NCI-H1417 (cell line): ENCODE measurements around the gene PIGL.
"Not testable (repeated sequence)": the region's sequence is repeated elsewhere in the genome, so short reads cannot be mapped to it uniquely, and the experiment has no call there.

Experiments used
- DNase-seq, 3 experiments: peaks; one replicate each; lab custom pipeline; 2025; lab: John Stamatoyannopoulos, UW

Gene PIGL

DNA sequence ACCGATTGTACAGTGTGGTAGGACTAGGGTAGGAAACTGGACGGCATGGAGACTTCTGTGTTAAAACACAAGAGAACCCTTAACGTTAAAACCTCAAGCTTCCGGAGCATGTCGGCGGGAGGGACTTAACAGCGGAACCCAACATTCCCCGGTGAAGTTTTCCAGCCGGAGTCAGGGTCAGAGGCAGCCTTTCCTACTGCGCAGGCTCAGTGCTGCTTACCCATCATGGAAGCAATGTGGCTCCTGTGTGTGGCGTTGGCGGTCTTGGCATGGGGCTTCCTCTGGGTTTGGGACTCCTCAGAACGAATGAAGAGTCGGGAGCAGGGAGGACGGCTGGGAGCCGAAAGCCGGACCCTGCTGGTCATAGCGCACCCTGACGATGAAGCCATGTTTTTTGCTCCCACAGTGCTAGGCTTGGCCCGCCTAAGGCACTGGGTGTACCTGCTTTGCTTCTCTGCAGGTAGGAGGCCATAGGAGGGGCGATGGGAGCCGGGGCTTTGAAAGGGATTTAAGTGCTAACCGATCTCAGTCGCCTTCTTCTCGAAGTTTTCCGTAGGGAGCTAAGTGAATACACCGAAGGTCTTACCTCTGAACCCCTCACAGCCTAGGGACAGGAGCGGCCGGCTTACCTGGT lies at the start of gene PIGL:
TSS of gene PIGL (plus strand) at position 209 of the 634 bp plus-strand sequence. CDS start at position 226, 17 bp downstream.
- peak; percentile 82 to 93 (median 85) for DNase-seq

DNA sequence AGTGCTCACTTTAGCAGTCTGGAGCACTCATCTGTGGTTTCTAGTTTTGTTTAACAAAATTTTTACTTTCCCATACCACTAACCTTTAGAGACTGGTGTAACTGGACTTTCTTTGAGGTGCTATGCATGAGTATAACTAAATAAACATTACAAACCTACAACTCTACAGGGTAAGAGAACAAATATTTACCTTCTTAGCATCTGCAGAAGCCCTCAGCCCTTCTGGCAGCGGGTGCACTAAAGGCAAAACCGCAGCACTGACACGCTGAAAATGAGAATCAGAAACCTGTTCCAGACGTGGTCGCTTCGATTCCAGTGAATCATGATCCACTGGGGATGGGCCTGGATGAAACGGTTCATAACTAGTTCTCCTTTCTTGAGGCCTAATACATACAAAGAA lies 45.4 kb upstream of the PIGL start:
- peak; percentile 7 to 70 (median 20) for DNase-seq

DNA sequence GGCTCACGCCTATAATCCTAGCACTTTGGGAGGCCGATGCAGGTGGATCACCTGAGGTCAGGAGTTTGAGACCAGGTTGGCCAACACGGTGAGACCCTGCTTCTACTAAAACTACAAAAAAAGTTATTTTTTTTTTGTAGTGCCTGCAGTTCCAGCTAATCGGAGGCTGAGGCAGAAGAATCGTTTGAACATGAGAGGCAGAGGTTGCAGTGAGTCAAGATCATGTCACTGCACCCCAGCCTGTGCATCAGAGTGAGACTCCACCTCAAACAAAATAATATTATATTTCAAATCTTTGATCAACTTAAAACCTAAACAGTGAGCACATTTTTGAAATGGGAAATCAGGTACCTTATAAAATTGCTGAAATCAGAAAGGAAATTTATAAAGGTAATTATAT lies 38.2 kb upstream of the PIGL start:
- DNase-seq, result no peak

DNA sequence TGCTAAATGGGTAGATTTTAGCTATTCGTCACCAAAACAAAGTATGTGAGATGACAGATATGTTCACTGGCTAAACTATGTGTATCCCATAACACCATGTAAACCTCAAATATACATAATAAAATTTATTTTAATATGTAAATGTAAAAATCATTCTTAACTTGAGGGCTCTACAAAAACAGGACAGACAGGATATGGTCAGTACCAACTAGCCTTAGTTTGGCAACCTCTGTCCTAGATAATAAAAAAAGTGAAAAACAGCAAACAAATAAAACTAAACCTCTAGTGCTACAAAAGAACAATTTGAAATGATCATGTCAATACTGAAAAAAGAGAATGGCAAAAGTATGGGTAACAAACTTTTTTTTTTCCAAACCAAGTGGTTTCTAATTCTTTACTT lies 35.4 kb upstream of the PIGL start:
- no peak for DNase-seq

DNA sequence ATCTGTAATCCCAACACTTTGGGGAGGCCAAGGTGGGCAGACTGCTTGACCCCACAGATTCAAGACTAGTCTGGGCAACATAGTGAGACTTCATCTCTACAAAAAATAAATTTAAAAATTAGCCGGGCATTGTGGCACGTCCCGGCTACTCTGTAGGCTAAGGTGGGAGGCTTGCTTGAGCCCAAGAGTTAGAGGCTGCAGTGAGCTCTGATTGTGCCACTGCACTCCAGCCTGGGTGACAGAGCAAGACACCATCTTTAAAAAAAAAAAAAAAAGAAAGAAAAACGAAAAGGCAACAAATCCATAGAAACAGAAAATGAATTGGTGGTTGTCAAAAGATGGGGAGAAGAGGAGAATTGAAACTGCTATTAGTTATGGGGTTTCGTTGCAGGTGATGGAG lies 29.4 kb upstream of the PIGL start:
- DNase-seq, result no peak

DNA sequence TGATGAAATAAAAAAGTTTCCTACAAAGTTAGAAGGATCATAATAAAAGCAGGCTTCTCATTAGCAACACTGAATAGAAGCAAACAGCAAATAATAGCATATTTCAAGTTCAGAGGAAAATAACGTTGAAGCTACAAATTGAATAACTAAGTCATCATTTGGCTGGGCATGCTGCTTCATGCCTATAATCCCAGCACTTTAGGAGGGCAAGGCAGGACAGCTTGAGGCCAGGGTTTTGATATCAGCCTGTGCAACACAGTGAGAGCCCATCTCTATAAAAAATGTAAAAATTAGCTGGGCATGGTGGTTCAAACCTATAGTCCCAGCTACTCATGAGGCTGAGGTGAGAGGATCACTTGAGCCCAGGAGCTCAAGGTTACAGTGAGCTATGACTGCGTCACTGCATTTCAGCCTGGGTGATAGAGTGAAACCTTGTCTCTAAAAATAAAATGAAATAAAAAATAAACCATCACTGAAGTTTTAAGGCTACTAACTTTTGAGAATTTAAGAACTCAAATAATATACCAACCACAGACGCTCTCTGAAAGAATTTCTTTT lies 27.1 kb upstream of the PIGL start:
- no peak for DNase-seq

DNA sequence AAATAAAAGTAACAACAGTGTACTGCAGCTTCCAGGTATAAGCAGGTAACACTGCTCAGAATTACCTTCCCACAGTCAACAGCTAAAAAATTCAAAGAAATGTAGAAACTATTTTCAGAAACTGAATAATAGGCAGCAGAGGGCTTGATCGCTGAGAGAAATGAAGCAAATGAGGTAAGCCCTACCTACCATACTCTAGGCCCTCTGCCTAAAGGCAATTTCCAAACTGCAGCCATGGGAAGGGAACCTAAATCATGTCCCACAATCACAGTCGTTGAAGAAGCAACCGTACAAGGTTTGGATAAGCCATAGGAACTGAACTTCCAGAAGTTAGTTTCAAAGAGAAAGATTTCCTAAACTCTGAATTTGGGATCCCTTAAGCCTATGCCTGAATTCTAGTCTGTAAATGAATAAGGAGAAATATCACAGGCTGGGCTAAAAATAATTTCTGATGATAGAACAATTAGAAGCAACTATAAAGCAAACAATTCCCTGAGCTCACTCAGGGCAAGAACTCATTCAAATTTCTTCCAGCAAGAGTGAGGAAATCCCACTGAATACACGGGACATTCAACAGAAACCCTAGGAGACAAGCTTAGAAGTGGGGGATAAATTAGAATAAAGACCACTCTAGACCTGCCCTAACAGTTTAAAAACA lies 26.2 kb upstream of the PIGL start:
- DNase-seq, result no peak

DNA sequence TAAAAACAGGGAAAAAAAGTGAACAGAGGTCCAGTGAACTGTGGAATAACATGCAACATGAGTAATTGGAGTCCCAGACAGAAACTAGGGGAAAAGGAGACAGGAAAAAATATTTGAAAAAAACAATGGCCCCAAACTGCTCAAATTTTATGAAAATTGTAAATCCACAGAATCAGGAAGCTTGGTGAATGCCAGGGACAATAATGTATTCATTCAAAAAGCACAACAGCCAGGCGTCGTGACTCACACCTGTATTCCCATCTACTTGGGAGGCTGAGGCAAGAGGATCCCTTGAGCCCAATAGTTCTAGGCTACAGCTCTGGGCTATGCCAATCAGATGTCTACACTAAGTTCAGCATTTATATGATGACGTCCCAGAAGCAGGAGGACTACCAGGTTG lies 25.4 kb upstream of the PIGL start:
- DNase-seq, result no peak

DNA sequence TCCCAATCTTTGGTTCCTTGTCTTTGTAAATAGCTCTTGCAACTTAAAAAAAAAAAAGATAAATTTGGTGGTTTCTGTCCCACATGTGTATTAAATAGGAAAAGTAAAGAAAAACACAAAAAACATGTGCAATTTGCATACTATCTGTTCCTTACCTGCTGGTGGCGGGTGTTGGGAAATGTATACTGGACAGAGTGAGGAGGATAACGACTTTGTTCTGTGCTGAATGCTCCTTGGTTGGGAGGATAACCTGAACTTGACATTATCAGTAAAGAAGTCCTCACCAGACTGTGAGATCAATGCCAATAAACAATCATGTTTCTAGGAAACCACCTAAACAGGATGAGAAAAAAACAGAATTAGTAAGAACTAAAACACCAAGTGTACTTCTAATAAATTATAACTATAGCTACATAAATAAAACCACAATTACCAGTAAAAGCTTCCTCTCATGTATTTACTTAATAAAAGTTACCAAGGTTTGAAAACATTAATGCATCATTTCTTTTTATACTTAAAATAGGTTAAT lies 22.6 kb upstream of the PIGL start:
- DNase-seq, result not testable (repeated sequence)

DNA sequence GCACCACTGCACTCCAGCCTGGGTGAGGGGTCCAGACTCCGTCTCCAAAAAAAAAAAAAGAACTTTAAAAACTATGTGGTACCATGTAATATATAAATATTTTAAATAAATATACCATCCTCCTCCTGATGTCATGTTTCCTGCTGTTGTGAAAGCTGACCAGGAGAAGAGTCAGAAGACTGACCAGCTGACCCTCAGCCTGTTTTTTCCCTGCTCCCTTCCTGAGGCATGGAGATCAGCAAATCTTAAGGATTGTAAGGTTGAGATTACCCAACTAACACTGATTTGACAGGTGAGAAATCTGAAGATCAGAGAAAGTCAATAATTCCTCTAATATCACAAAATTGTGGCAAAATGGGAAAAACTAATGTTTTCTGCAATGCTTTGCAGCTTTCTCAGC lies 19.7 kb upstream of the PIGL start:
- no peak for DNase-seq

DNA sequence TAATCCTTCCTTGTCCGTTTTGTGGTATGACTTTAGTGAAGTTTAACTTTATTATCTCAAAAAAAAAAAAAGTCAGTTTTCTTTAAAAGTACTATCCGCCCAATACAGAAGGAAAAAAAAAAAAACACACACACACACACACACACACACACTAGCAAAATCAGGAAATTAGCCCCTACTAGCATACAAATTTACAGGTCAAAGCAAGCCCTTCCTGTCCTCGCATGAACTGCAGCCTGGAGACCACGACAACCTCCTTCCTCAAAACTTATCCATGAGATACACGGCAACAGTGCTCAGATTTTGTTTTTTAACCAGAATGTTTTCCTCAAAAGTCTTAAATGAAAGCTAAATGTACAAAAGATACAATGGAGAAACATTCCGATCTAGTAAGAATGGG lies 17.9 kb upstream of the PIGL start:
- DNase-seq, result no peak

DNA sequence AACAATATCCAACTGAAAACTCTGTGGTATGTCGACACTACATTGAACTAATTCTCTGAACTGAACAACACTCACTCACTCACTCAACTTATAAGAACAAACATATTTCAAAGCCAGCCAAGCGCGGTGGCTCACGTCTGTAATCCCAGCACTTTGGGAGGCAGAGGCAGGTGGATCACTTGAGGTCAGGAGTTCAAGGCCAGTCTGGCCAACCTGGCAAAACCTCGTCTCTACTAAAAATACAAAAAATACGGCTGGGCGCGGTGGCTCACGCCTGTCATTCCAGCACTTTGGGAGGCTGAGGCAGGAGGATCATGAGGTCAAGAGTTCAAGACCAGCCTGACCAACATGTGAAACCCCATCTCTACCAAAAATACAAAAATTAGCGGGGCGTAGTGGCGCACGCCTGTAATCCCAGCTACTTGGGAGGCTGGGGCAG lies 15.3 kb upstream of the PIGL start:
- not testable (repeated sequence) for DNase-seq

DNA sequence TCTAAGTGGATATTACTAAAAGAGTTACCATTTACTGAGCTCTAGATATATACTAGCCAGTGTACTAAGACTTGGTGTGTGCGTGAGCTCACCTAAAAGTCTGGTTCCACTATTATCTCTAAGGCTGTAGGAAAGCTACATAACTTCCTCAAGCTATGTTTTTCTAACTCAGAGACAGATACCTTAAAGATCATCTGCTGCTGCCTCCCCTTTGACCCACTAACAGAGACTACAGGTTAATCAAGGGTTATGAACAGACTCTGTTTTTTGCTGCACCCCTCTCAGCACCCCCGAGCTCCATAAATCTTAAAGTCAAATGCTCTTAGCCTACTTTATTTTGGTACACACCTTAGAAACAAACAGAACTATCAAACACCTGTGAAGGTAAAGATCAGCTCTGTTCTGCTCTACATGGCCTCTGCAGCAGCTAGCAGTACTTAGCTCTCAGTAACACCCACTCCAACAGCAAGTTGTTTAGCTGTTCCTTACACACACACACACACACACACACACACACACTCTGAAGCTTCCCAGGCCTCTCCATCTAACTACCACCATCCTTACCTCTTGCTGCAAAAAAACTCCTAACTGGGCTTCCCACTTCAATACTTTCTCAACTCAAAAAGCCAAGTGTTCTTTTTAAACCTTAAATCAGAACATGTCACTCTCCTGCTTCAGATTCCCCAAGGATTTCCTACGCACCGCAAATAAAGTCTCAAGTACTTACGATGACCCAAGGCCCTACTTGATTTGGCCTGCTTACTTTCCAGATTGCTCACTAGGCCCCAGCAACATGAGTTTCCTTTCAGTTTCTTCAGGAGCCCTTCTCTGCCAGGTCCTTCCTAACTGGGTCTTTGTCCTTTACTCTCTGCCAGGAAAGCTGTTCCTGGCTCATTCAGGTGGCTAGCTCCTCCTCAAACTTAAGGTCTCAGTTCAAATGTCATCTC lies 14.2 kb upstream of the PIGL start:
- not testable (repeated sequence) for DNase-seq

DNA sequence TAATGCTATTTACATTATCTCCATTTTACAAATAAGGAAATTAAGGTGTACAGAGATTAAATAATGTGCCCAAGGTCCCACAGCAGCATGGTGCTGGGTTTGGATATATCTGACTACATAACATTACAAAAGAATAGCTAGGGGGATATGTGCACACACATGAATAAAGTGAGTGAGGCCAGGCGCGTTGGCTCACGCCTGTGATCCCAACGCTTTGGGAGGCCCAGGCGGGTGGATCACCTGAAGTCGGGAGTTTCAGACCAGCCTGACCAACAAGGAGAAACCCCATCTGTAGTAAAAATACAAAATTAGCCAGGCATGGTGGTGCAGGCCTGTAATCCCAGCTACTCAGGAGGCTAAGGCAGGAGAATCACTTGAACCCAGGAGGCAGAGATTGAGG lies 12.2 kb upstream of the PIGL start:
- not testable (repeated sequence) for DNase-seq

DNA sequence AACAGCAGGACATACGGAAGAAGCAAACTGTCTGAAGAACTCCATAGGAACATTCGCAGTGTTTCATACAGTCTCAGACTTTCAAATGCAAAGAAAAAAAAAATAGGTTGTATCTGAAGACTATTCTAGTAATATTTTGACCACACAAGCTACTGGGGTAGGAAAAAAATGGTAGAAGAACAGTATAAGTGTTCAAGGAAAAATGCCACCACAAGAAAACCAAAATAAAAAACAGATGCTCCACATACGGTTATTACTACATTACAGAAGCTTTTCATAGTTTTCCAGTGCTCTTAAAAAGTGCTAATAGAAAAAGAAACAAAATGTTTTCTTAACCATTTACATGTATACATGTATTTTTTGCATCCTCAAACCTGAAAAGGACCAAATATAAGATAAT lies 5.4 kb upstream of the PIGL start:
- no peak for DNase-seq

DNA sequence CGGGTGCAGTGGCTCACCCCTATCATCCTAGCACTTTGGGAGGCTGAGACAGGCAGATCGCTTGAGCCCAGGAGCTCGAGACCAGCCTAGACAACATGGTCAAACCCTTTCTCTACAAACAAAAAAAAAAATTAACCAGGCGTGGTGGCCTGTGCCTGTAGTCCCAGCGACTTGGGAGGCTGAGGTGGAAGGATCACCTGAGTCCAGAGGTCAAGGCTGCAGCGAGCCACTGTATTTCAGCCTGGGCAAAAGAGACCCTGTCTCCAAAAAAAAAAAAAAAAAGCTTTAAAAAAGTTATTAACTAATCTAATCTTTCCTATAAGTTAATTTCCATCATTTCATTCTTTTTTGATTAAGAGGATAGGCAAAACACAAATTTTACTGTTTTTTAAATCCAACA lies 4.2 kb upstream of the PIGL start:
- DNase-seq, result no peak

DNA sequence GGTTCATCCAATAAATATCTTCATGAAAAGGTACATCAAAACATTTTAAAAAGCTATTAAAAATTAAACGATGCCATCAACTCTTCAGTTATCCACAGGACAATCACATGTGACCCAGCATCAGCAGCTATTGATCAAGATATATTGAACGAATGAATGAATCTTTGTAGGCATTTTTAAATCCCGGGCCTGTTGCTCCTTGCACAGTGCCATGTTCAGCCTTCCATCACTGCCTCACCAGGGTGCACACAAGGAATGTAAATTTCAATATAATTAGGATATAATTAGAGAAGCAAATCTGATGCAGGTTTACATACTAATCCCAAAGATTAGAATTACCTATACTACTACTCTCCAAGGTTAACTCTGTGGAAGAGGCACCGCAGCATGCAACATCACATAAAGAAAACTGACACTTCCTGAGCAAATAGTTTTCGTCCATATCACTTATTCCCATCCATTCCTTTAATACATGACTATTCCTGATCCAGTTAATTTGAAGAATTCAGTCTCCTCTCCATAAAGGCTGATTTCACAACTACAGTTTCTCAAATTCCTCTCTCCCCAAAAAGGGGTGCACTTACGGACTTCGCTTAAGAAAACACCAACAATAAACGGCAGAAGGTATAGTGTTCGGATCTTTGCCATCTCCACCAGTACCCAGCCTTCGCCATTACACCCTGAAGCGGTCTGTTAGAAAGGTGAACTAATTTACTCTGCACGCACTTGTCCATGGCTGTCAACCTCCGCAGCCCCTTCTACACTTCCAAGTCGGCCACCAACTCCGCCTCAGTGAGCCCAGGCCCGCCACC lies 2.6 kb upstream of the PIGL start:
- DNase-seq, result peak in 1 of 3 experiments; percentile 59

DNA sequence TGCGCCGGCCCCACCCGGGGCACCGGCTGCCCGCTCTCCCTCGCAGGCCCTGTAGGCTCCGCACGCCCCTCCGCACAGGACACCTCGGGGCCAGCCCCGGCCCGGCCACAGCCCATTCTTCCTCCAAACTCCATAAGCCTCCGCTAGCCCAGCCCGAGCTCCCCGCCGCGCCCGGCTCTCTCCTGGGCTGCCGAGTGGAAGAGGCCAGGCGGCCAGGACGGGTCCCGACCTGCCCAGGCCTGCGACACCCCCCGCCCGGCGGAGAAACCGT lies 2.1 kb upstream of the PIGL start:
- peak; percentile 5 to 79 (median 75) for DNase-seq

DNA sequence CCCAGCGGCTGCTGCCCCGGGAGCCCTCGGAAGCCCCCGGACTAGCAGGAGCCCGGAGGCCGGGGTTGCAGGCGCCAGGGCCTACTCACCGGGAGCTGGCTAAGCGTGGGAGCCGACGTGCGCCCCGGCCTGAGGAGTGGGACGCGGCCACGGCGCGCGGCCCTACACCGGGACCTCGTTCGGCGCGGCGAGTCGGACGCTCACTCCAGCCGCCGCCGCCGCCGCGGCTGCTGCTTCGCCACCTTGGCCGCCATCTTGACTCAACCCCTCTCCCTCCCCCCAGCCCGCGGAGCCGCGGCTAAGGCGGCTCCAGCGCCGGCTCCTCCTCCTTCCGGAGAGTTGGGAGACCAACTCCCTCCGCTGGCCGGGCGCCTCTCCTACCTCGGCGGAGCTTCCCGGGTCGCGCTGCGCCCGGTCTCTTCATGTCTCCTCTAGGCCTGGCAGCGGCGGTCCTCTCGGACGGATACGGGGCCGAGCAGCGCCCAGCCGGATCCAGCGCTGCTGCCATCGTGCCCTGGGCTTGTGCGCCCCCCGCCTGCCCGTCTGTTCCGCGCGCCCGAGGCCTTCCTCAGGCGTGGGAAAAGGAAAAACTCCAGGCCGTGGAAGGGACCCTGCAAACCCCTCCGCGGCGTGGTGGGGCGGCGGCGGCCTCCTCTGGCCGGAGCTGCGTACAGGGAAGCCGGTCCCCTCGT lies 1.6 kb upstream of the PIGL start, which contains the start of gene NCOR1:
TSS of gene NCOR1 (minus strand) at position 262 of the 692 bp plus-strand sequence. CDS start 20,965 bp downstream, outside the sequence.
- peak; percentile 84 to 91 (median 86) for DNase-seq

DNA sequence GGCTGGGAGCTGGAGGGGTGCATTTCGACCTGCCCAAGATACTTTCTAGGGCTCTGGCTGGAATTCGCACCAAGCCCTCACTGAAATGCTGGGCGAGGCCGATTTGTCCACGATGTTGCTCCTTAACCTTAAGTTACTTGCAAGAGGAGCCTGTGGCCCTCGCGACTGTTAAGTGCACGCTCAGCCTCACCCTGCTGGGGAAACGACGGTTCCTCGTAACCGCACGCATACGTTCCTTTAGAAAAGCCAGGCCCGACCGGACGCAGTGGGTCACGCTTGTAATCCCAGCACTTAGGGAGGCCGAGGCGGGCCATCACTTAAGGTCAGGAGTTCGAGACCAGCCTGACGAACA lies 1.1 kb upstream of the PIGL start:
- peak in 2 of 3 experiments; percentile 16 to 85 for DNase-seq
